Endothelial cell (in vitro differentiated cells): Measurements from ENCODE around the gene EPHA6. TPM values are rescaled to one million over a fixed set of nuclear protein-coding genes. Genes with fewer than 3 reads are reported as not detected.

ENCODE experiments used
- DNase-seq: peaks from one replicate; pipeline ENCODE4 v3.0.0; 2021; ENCODE audit warnings: low spot score
- H3K27ac Mint-ChIP-seq: one replicate; pipeline ENCODE4 v1.8.0; 2021; ENCODE audit warnings: mixed read lengths, inconsistent platforms; ENCODE audit not compliant: unreplicated experiment
- H3K27me3 Mint-ChIP-seq: one replicate; pipeline ENCODE4 v1.8.0; 2021; ENCODE audit warnings: mild to moderate bottlenecking, moderate library complexity, mixed read lengths, inconsistent platforms; ENCODE audit not compliant: unreplicated experiment
- H3K36me3 Mint-ChIP-seq: one replicate; pipeline ENCODE4 v1.8.0; 2021; ENCODE audit warnings: mild to moderate bottlenecking, low read depth, mixed read lengths, inconsistent platforms; ENCODE audit not compliant: unreplicated experiment
- H3K4me1 Mint-ChIP-seq: one replicate; pipeline ENCODE4 v1.8.0; 2021; ENCODE audit warnings: mild to moderate bottlenecking, mixed read lengths, inconsistent platforms; ENCODE audit not compliant: unreplicated experiment
- H3K4me3 Mint-ChIP-seq: one replicate; pipeline ENCODE4 v1.8.0; 2021; ENCODE audit warnings: mild to moderate bottlenecking, mixed read lengths, inconsistent platforms; ENCODE audit not compliant: unreplicated experiment
- H3K9me3 Mint-ChIP-seq: one replicate; pipeline ENCODE4 v1.8.0; 2021; ENCODE audit warnings: mixed read lengths, inconsistent platforms; ENCODE audit not compliant: unreplicated experiment
- total RNA-seq: library from RNA; stranded (reverse); fragmentation: NEBNext Ultra II Directional; extraction: Animal tissue kit (Norgen Biotek cat#: 25700); gene quantifications from one replicate; pipeline ENCODE4 v1.2.1, GENCODE V29; 2021; ENCODE audit not compliant: unreplicated experiment
- TF ChIP-seq, protein P1 (sequence below): fragments of 200-600 bp; sonication (generic); IDR thresholded peaks from one replicate; pipeline ENCODE4 v1.5.0; 2021; ENCODE audit warnings: antibody characterized with exemption; ENCODE audit not compliant: unreplicated experiment

EPHA6 gene
- total RNA-seq, 1 donor from 2014 or later: 21.8 TPM

DNA sequence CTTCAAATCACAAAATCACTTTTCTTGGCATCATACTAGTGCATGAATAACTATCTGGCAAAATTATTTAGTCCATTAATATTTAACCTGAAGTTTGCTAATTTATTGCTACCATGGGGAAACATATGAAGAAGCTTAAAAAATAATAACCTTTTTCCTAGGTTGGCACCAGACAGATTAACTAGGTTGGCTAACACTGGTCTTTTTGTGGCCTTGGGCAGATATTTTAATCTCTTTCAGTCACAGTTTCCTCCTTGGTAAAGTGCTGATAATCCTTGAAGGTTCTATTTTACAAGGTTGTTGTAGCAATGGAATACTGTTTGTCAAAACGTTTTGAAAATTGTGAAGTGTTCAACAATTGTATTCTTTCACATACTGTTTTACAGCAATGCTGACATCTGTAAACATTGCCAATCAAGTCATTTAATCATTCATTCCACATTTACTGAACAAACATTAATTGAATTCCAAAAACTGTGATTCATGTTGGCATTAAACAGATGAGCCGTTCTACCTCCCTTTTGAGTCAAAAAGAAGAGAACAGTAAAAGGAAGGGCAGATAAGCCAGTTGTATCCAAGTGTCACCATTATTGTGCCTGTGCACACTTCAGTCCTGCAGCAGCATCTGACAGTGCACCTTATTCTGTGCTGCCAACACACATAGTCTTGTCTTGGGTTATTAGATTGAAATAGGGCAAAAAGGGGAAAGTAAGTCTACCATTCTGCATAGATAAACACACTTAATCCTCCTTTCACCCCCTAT lies 21.9 kb downstream of the EPHA6 start:
- Mint-ChIP-seq H3K27me3 (no peaks in the 10 kb centered on the region), H3K36me3 (no peaks in the 10 kb centered on the region), H3K4me3 (no peak overlapping the region), H3K27ac (no peak overlapping the region), H3K4me1 (no peaks in the 10 kb centered on the region), H3K9me3 (no peaks in the 10 kb centered on the region)
- DNase-seq: no peak
- TF ChIP-seq, protein P1, sequence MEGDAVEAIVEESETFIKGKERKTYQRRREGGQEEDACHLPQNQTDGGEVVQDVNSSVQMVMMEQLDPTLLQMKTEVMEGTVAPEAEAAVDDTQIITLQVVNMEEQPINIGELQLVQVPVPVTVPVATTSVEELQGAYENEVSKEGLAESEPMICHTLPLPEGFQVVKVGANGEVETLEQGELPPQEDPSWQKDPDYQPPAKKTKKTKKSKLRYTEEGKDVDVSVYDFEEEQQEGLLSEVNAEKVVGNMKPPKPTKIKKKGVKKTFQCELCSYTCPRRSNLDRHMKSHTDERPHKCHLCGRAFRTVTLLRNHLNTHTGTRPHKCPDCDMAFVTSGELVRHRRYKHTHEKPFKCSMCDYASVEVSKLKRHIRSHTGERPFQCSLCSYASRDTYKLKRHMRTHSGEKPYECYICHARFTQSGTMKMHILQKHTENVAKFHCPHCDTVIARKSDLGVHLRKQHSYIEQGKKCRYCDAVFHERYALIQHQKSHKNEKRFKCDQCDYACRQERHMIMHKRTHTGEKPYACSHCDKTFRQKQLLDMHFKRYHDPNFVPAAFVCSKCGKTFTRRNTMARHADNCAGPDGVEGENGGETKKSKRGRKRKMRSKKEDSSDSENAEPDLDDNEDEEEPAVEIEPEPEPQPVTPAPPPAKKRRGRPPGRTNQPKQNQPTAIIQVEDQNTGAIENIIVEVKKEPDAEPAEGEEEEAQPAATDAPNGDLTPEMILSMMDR: no peak

DNA sequence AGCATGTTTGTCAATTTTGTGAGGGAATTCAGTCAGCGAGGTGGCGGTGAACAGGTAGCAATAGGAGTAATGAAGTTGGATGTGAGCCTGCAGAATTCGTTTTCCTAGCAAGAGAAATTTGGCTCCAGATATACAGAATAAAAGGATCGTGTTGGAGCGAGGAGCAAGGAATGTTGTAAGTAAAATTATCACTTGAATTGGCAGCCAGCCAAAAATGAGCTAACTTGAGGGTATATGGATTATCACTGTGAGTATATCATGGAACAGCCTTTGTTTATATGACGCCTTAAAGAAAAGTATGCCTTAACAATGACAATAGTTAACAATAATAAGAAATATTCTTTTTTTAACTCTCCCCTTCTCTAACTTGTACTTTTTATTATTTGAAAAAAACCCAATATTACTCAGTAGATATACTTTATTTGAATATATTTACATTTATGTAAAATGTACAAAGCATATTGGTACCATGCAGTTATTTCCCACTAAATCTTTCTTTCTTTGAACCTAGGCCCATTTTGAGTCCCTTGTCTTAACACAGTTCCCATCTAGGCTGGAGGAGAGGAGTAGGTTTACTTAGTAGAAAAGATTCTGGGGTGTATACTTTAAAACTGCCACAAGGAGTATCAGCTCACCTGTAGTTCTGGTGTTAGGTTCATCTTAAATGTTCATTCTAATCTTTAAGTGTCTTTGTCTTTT lies 29.3 kb downstream of the EPHA6 start:
- no peaks in the 10 kb centered on the region for H3K27me3 Mint-ChIP-seq
- no peak overlapping the region for H3K4me3 Mint-ChIP-seq
- no peak overlapping the region for H3K27ac Mint-ChIP-seq
- TF ChIP-seq, protein P1: no peak
- no peaks in the 10 kb centered on the region for H3K4me1 Mint-ChIP-seq
- no peaks in the 10 kb centered on the region for H3K36me3 Mint-ChIP-seq
- H3K9me3 Mint-ChIP-seq: no peaks in the 10 kb centered on the region
- no peak for DNase-seq

DNA sequence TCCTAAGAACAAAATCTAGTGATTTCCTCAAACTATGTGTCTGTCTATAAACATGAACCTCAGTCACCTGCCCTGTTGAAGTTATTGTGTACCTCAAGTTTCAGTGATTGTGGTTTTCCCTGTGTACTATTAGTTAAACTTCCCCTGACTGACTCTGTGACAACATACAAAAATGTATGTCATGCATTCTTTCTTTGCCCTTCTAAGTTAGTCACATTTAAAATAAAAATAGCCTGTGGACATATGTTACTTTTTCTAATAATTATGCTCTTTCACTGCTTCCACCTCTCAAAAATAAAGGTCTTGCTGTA lies 29.8 kb downstream of the EPHA6 start:
- H3K9me3 Mint-ChIP-seq: no peaks in the 10 kb centered on the region

DNA sequence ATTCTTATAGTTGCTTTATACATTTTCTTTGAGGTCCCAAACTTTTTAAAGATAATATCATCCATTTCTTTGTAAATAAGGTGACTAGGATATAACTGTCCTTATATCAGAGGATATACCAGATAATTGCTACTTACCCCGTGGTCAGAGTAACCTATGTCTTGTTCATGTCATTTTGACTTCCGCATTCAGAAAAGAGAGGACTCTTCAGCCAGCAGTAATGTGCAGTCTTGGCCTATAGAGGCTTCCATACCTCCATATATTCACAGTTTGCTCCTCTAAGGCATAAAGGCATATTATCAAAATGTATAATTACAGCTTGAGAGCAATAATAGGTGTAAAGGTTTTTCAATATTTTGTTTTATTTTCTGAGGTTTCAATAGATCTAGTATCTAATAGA lies 38.5 kb downstream of the EPHA6 start:
- Mint-ChIP-seq H3K27me3 (no peaks in the 10 kb centered on the region), H3K36me3 (no peaks in the 10 kb centered on the region), H3K9me3 (no peaks in the 10 kb centered on the region), H3K4me3 (no peak overlapping the region), H3K4me1 (no peaks in the 10 kb centered on the region), H3K27ac (no peak overlapping the region)
- TF ChIP-seq, protein P1: no peak
- DNase-seq: no peak

More for the DNA sequence above, 29.8 kb downstream of the EPHA6 start:
- Mint-ChIP-seq H3K4me1 (no peaks in the 10 kb centered on the region), H3K27me3 (no peaks in the 10 kb centered on the region), H3K27ac (no peak overlapping the region), H3K4me3 (no peak overlapping the region), H3K36me3 (no peaks in the 10 kb centered on the region)
- TF ChIP-seq, protein P1: no peak
- DNase-seq: no peak

DNA sequence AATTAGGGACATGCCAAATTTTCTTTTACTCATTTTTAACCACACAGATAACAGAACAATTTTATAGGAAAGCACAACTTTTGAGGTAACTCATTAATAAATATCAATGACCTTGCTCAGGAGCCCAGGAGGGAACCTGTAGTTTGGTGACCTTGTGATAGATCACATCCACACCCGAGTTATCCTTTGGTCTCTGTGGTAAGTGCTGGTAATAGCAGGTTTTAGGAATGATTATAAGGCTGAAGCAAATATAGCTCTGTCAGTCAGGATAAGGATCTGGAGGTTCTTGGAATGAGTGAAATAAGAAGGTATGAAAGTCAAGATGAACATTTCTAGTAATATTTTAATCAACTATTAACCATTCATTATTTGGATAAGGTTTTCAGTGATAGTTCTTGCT lies 46.5 kb downstream of the EPHA6 start:
- no peak overlapping the region for H3K4me3 Mint-ChIP-seq
- TF ChIP-seq, protein P1: no peak
- H3K27me3 Mint-ChIP-seq: no peaks in the 10 kb centered on the region
- H3K36me3 Mint-ChIP-seq: no peaks in the 10 kb centered on the region
- H3K27ac Mint-ChIP-seq: no peak overlapping the region
- DNase-seq: no peak
- no peaks in the 10 kb centered on the region for H3K4me1 Mint-ChIP-seq
- no peaks in the 10 kb centered on the region for H3K9me3 Mint-ChIP-seq
